Small intestine (tissue), 7 donors: ENCODE results near the gene CRELD2. TPM values are rescaled to one million over a fixed set of nuclear protein-coding genes. Genes with fewer than 3 reads are reported as not detected.

ENCODE experiments used
- DNase-seq, 2 donors: peaks; one replicate each; pipeline versions ENCODE4 v3.0.0 to v3.0.0-alpha.2; 2013
- FAIRE-seq: peaks from 2 replicates; lab custom pipeline; 2012; peaks lifted over from hg19 to GRCh38; lab: Jason Lieb, UNC
- H3K27ac ChIP-seq, 3 donors: one replicate each; pipeline ENCODE4 v1.5.1; 2013; ENCODE audit warnings: low read length in 2 of 3, mild to moderate bottlenecking in 2 of 3, control low read depth in 1 of 3, inconsistent platforms in 1 of 3, low read depth in 1 of 3, moderate library complexity in 1 of 3
- H3K27me3 ChIP-seq, 3 donors: one replicate each; pipeline ENCODE4 v1.6.1; 2013; ENCODE audit warnings: low read length in 3 of 3, inconsistent platforms in 1 of 3; ENCODE audit not compliant: control insufficient read depth in 3 of 3, insufficient read depth in 3 of 3
- H3K36me3 ChIP-seq, 3 donors: one replicate each; pipeline ENCODE4 v1.6.1; 2013; ENCODE audit warnings: low read length in 3 of 3, inconsistent platforms in 1 of 3, low read depth in 1 of 3, mild to moderate bottlenecking in 1 of 3, moderate library complexity in 1 of 3; ENCODE audit not compliant: control insufficient read depth in 3 of 3, insufficient read depth in 2 of 3
- H3K4me1 ChIP-seq, 3 donors: one replicate each; pipeline ENCODE4 v1.6.1; 2013; ENCODE audit warnings: low read length in 2 of 3, inconsistent platforms in 1 of 3, low read depth in 1 of 3, mild to moderate bottlenecking in 1 of 3, moderate library complexity in 1 of 3; ENCODE audit not compliant: control insufficient read depth in 3 of 3, insufficient read depth in 2 of 3
- H3K4me3 ChIP-seq, 3 donors: one replicate each; pipeline ENCODE4 v1.5.1; 2013; ENCODE audit warnings: low read length in 3 of 3, control low read depth in 1 of 3, inconsistent platforms in 1 of 3, low read depth in 1 of 3, mild to moderate bottlenecking in 1 of 3, moderate library complexity in 1 of 3
- H3K9me3 ChIP-seq, 2 donors: one replicate each; pipeline ENCODE4 v1.6.1; 2013; ENCODE audit warnings: low read depth in 1 of 2, low read length in 1 of 2; ENCODE audit not compliant: control insufficient read depth in 2 of 2, insufficient read depth in 1 of 2
- WGBS, 3 donors: extraction: QIAGEN DNeasy Blood & Tissue Kit; methylation state at CpG; one replicate each; pipeline ENCODE4 v1.1.7; 2013; 5-methylcytosine and 5-hydroxymethylcytosine counted together
- polyA plus RNA-seq, 4 donors: library from polyadenylated mRNA; stranded (reverse) in 3 of 4; unstranded in 1 of 4; fragments of 200-250 nt in 3 of 4; fragments of 120-200 nt in 1 of 4; gene quantifications; one replicate each; pipeline versions ENCODE4 v1.2.1 to v1.2.3, GENCODE V29; 2013
- donor health status: healthy with polysubstance abuse.
- donor health status: control.
- donor health status: control.
- donor health status: Bipolar disorder and iron deficiency.
- donor health status: healthy.

The CRELD2 gene
- polyA plus RNA-seq, 4 donors: 11.9 to 107 (median 21.8) TPM

- DNase-seq: peak in 1 of 2 donors; percentile 9
- peak overlapping the region in 1 of 3 donors; percentile 38 for H3K27ac ChIP-seq
- peaks cover 0 to 9% (median 0%) of the 10 kb centered on the region in 3 donors for H3K27me3 ChIP-seq
- no peak for FAIRE-seq
- no peaks in the 10 kb centered on the region for H3K9me3 ChIP-seq
- H3K4me3 ChIP-seq: no peak overlapping the region
- peaks cover 2 to 42% (median 2%) of the 10 kb centered on the region in 3 donors for H3K4me1 ChIP-seq
- peaks cover 2 to 34% (median 3%) of the 10 kb centered on the region in 3 donors for H3K36me3 ChIP-seq
- WGBS, 3 donors: 91 to 96% (median 94%) methylated on average over 15 to 16 of the region's 16 CpGs
Observed at GRCh38 chr22:49968831-49969661, 50.6 kb downstream of the CRELD2 start.

GRCh38 chr22:49969751-49970527, 51.5 kb downstream of the CRELD2 start:
- Histone ChIP-seq H3K4me1 (peaks cover 0 to 37% (median 2%) of the 10 kb centered on the region in 3 donors), H3K4me3 (no peak overlapping the region), H3K27me3 (peaks cover 0 to 9% (median 0%) of the 10 kb centered on the region in 3 donors), H3K36me3 (peaks cover 0 to 25% (median 2%) of the 10 kb centered on the region in 3 donors), H3K9me3 (no peaks in the 10 kb centered on the region), H3K27ac (peak overlapping the region; percentile 15 to 97 (median 45))
- DNase-seq: peak in 1 of 2 donors; percentile 14
- no peak for FAIRE-seq
- WGBS, 3 donors: 76 to 80% (median 79%) methylated on average over 7 to 8 of the region's 8 CpGs

- peaks cover 0 to 18% (median 0%) of the 10 kb centered on the region in 3 donors for H3K36me3 ChIP-seq
- DNase-seq: peak; percentile 98 to 99
- peak overlapping the region; percentile 82 to 97 (median 95) for H3K27ac ChIP-seq
- H3K4me3 ChIP-seq: peak overlapping the region; percentile 17 to 50 (median 47)
- peaks cover 0 to 37% (median 2%) of the 10 kb centered on the region in 3 donors for H3K4me1 ChIP-seq
- no peaks in the 10 kb centered on the region for H3K9me3 ChIP-seq
- H3K27me3 ChIP-seq: peaks cover 0 to 9% (median 0%) of the 10 kb centered on the region in 3 donors
- no peak for FAIRE-seq
- 3 to 8% (median 3%) methylated on average over 30 to 32 of the region's 32 CpGs for WGBS, 3 donors
Observed at GRCh38 chr22:49970528-49971231, 52.2 kb downstream of the CRELD2 start.

- FAIRE-seq (no peak), DNase-seq (peak; percentile 89 to 92)
- Histone ChIP-seq H3K4me3 (peak overlapping the region; percentile 17 to 50 (median 47)), H3K36me3 (peaks cover 0 to 12% (median 0%) of the 10 kb centered on the region in 3 donors), H3K9me3 (no peaks in the 10 kb centered on the region), H3K4me1 (peaks cover 0 to 31% (median 2%) of the 10 kb centered on the region in 3 donors), H3K27me3 (peaks cover 0 to 9% (median 0%) of the 10 kb centered on the region in 3 donors), H3K27ac (peak overlapping the region; percentile 82 to 97 (median 95))
- WGBS, 3 donors: 4 to 10% (median 6%) methylated on average over 38 to 81 of the region's 81 CpGs
Observed at GRCh38 chr22:49971232-49972162, 53.1 kb downstream of the CRELD2 start.

GRCh38 chr22:49972163-49973017, 54.0 kb downstream of the CRELD2 start:
- H3K4me1 ChIP-seq: peaks cover 0 to 25% (median 2%) of the 10 kb centered on the region in 3 donors
- H3K36me3 ChIP-seq: peaks cover 0 to 9% (median 0%) of the 10 kb centered on the region in 3 donors
- DNase-seq (peak in 1 of 2 donors; percentile 29), FAIRE-seq (no peak)
- 41 to 56% (median 48%) methylated on average over 18 to 45 of the region's 45 CpGs for WGBS, 3 donors
- peak overlapping the region; percentile 9 to 50 (median 47) for H3K4me3 ChIP-seq
- no peaks in the 10 kb centered on the region for H3K9me3 ChIP-seq
- peaks cover 0 to 9% (median 0%) of the 10 kb centered on the region in 3 donors for H3K27me3 ChIP-seq
- no peak overlapping the region for H3K27ac ChIP-seq

GRCh38 chr22:49973018-49973961, 54.9 kb downstream of the CRELD2 start:
- WGBS, 3 donors: 82 to 91% (median 86%) methylated on average over 5 of the region's 5 CpGs
- Histone ChIP-seq H3K9me3 (peaks cover 0 to 1% of the 10 kb centered on the region in 2 donors), H3K4me1 (peaks cover 0 to 21% (median 2%) of the 10 kb centered on the region in 3 donors), H3K4me3 (no peak overlapping the region), H3K27ac (no peak overlapping the region), H3K27me3 (peaks cover 0 to 9% (median 0%) of the 10 kb centered on the region in 3 donors), H3K36me3 (peaks cover 0 to 3% (median 0%) of the 10 kb centered on the region in 3 donors)
- FAIRE-seq (no peak), DNase-seq (peak in 1 of 2 donors; percentile 60)
